Skin of body (tissue), 2 donors: ENCODE data around the gene OR8K5. TPM values are rescaled to one million over a fixed set of nuclear protein-coding genes. Genes with fewer than 3 reads are reported as not detected.
"Not testable (repeated sequence)": the region's sequence is repeated elsewhere in the genome, so short reads cannot be mapped to it uniquely, and the experiment has no call there.

Source experiments
- DNase-seq: peaks from one replicate; lab custom pipeline; 2025; lab: John Stamatoyannopoulos, UW
- total RNA-seq: library from RNA; depleted of rRNA; stranded (reverse); fragments of >200 nt; gene quantifications from one replicate; pipeline ENCODE4 v1.2.3, GENCODE V29; 2014

Gene OR8K5, protein sequence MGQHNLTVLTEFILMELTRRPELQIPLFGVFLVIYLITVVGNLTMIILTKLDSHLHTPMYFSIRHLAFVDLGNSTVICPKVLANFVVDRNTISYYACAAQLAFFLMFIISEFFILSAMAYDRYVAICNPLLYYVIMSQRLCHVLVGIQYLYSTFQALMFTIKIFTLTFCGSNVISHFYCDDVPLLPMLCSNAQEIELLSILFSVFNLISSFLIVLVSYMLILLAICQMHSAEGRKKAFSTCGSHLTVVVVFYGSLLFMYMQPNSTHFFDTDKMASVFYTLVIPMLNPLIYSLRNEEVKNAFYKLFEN
- not detected for total RNA-seq

DNA sequence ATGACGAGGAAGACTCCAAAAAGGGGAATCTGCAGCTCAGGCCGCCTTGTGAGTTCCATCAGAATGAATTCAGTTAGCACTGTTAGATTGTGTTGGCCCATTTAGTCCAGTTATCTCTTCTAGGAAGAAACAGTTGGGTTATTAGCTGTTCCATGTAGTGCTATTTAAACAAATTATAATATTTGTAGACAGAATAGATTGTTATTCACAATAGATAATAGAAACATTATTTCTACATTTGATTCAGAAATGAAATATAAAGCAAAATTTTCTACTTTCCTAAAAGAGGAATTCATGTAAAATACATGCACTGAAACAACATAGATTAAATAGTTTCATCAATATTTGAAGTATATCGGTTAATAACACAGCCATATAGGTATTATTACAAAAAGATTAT is at the start of gene OR8K5:
Gene OR8K5, minus strand, starts transcription at position 101 of the 400 bp plus-strand sequence. Its CDS starts 0 bp downstream, at position 101.
- no peak for DNase-seq

DNA sequence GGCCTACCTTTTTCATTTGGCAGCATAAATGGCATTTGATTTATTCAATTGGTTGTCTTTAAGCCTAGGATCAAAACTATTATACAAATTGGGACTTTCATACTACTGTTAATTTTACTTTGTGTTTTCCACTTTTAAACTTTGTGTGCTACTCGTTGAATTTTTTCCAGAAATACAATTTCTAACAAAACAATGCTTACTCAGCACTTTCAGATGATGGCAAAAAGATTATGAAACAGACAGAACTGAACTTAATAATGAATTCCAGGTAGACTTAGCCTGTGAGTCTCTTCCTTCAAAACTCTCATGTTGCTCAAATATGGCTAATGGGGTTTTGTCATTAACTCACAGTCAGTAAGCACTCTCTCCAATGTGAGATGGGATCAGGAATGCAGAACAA is 47.7 kb upstream of the OR8K5 start:
- DNase-seq, result no peak

DNA sequence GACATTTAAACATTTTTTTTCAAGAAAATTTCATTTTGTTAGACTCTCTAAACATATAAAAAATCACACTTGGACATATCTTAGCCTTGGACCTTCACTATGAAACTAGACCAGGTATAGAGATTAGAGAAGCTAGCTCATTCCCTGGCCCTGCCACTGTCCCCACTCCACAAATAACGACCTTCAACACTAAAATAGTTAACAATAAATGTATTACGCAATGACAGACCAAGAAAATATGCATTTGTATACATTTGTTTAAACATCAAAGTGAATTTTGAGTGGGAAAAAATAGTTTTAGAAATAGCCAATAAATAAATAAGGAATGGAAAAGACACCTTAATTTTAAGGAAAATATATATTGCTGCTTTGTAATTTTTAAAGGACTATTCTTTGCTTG is 37.2 kb upstream of the OR8K5 start:
- DNase-seq, result no peak

DNA sequence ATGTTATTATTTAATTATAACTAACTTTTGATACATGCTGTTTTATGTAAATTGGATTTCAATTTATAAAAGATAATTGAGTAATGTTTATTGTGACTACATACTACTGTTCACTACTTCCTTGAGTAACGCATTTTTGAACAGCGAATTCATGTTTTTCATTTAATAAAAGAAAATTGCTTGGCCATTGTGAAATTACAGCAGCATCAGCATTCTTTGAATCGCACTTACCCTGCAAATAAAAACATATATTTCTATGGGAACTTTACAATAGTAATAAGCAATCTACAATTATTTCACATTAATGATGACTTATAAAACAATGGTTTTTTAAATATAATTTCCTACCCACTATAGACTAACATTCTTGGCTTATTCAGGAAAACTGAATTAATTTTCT is 36.6 kb upstream of the OR8K5 start:
- DNase-seq, result no peak

DNA sequence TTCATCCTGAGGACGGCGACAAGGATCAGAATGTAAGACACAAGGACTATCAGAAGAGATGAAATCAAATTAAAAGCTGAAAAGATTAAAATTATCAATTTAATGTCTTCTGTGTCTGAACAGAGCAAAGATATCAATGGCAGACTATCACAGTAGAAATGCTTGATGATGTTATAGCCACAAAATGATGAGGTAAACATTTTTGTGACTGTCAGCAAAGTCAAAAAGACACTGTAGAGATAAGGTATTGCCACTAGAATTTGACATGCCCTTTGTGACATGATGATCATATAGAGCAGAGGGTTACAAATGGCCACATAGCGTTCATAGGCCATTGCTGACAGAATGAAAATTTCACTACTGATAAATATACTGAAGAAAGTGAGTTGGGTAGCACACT is 28.5 kb upstream of the OR8K5 start:
- no peak for DNase-seq

DNA sequence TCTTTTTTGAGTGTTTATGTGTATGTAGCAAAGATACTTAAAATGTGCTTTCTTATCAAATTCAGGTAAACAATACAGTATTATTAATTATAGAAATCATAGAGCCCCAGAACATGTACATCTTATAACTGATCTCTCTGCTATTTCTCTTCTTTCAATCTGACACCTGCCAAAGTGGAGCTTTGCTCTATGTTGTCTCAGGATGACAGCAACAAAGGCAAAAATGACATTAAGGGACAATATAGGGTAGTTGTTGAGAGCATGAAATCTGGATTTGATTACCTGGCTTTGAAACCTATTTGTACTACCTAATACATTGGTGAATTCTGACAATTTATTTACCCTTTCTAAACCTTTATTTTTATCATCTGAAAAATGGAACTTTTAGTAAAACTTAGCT is 23.3 kb upstream of the OR8K5 start:
- DNase-seq, result no peak

DNA sequence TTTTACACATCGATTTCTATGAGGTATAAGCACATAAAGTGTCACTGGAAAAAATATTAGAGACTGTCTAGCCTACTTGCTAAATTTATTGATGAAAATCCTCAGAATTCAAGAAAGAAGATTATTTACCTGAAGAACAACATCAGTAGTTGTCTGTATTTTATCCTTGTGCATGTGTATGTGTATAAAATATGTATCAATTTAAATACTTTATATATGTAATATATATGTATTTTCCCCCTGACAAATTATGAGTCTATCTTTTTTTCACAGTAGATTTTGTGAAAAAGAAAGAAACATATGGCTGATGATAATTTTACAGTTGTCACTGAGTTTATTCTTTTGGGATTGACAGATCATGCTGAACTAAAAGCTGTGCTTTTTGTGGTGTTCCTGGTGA is 16.2 kb upstream of the OR8K5 start, which contains the start of gene OR5J2:
Gene OR5J2, plus strand, starts transcription at position 301 of the 400 bp plus-strand sequence. Its CDS starts 0 bp downstream, at position 301.
- no peak for DNase-seq

DNA sequence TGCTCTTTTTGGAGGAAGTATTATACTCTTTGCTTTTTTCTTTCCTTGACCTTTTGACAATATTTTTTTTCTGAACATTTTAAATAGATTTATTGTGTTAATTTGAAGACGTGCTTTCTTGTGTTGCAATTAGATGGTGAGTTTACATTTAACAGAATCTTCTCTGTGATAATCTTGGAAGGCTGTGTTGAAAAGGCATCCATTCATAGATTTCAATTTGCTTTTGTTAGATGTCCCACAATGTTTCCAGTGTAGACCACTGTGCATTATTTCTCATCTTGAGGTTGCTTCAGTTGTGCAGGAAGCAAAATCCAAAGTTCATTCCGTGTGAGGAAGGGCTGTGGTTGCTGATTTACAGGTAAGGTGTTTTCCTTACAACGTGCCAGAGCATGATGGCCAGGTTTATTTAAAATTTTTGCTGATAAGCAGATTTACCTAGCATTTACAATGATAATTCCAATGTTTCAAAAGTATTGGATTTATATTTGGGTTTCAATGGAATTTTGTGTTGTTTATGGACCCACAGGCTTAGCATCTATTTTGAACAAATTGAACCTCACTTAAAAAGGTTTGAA is 12.2 kb upstream of the OR8K5 start:
- no peak for DNase-seq

DNA sequence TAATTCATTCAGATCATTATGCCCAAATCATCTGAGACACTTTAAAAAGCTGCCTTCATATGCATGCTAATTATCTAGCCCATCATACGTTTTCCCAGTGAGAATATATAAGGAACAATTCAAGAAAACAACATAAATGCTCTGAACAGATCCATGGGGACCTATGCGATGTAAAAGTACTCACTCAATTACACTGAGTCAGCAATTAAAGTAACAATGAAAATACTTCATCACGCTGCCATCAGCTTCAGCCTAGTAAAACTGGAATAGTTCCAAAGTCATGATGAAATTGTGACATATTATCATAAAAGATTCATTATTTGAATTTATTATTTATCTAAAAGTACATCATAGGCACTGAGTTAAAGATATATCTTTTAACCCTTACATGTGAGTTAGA is 3.7 kb upstream of the OR8K5 start:
- no peak for DNase-seq

DNA sequence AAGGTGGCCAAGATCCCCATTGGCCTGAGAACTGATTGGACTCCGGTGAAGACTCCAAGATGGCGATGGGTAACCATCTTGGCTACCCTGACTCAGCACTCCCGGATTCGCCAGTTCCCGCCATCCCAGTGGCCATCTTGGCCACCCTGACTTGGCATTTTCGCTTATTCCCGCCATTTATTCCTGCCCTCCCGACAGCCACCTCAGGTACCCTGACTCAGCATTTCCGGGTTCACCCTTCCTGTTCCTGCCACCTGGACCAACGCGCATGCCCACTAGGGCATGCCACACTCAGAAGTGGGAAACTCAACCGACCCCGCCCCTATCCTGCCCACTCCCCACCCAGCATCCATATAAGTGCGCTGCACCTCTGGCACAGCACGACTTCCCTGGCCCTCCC is 7.8 kb downstream of the OR8K5 start:
- no peak for DNase-seq

DNA sequence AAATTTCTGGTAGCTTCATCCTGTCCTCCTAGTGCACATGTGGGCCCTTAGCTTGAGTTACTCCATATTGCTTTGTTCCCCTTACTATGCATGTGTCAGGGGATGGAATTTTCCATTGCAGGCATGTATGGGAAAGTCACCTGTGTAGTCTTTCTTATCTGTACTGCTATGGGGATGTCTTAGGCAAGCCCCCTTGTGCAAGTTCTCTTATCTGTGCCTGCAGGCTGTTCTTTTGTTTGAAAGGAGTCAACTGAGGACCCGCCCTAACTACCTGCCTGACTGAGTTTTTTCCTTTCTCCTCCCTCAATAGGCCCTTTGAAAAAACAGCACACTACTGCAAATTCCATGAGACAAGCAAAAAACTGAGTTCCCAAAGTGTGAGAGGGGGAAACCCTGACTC is 8.7 kb downstream of the OR8K5 start:
- DNase-seq, result no peak

DNA sequence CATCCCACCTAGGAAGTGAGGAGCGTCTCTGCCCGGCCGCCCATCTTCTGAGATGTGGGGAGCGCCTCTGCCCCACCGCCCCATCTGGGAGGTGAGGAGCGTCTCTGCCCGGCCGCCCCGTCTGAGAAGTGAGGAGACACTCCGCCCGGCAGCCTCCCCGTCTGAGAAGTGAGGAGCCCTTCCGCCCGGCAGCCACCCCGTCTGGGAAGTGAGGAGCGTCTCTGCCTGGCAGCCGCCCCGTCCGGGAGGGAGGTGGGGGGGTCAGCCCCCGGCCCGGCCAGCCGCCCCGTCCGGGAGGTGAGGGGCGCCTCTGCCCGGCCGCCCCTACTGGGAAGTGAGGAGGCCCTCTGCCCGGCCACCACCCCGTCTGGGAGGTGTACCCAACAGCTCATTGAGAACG is 16.4 kb downstream of the OR8K5 start:
- DNase-seq, result not testable (repeated sequence)

DNA sequence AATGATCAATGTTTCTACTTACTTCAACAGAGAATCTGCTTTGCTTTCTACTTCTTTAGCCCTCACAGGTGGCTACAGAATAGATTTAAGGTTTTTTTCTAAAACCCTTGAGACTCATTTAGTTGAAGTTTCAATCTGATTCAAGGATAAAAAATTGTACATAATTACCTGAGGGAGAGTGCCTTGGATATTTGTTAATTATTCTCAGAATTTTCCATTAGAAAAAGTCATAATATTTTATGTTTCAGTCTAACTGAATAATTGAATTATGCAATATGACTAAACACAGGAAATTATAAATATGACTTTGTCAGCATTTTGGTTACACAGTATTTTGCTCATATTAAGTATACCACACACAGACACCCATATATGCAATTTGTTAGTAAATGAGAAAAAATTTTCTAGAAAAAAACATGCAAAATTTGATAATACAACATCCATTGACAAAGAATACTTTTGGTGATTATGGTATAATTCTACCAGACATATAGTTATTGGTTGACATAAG is 19.9 kb downstream of the OR8K5 start, which contains the start of gene OR8J3:
Gene OR8J3, minus strand, starts transcription at position 51 of the 511 bp plus-strand sequence. CDS start 2,483 bp downstream, outside the sequence.
- DNase-seq, result no peak

DNA sequence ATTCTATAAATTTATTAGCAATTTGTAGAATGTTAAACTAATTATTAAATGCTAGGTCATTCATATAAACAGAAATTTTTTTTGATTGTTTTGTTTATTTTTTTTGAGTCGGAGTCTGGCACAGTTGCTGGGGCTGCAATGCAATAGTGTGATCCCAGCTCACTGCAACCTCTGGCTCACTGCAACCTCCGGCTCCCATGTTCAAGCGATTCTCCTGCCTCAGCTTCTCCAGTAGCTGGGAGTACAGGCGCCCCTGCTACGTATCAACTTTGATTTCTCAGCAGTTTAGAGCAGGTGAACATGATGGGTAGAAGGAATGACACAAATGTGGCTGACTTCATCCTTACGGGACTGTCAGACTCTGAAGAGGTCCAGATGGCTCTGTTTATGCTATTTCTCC is 38.0 kb downstream of the OR8K5 start, which contains the start of gene OR8H3:
Gene OR8H3, plus strand, starts transcription at position 301 of the 400 bp plus-strand sequence. Its CDS starts 0 bp downstream, at position 301.
- DNase-seq, result no peak

Other genes starting within 250 kb of the OR8K5 start
- not detected for gene OR5W2, start 245.7 kb downstream of the OR8K5 start, total RNA-seq
- gene OR5I1, start 223.9 kb downstream of the OR8K5 start, total RNA-seq, result not detected
- not detected for gene OR10AG1, start 190.4 kb downstream of the OR8K5 start, total RNA-seq
- gene OR5F1, start 165.7 kb downstream of the OR8K5 start, total RNA-seq, result not detected
- gene OR5AS1, start 132.7 kb downstream of the OR8K5 start, total RNA-seq, result not detected
- not detected for gene OR8I2, start 67.0 kb downstream of the OR8K5 start, total RNA-seq
- not detected for gene OR8H2, start 56.6 kb downstream of the OR8K5 start, total RNA-seq
- gene OR8H3, start 37.9 kb downstream of the OR8K5 start, total RNA-seq, result not detected
- gene OR8J3, start 20.1 kb downstream of the OR8K5 start, total RNA-seq, result not detected
- gene OR5J2, start 16.3 kb upstream of the OR8K5 start, total RNA-seq, result not detected
- gene OR5T2, start 73.9 kb upstream of the OR8K5 start, total RNA-seq, result not detected
- gene OR5T3, start 91.9 kb upstream of the OR8K5 start, total RNA-seq, result not detected
- gene OR5T1, start 113.8 kb upstream of the OR8K5 start, total RNA-seq, result not detected
- not detected for gene OR8H1, start 131.9 kb upstream of the OR8K5 start, total RNA-seq
- not detected for gene OR8K3, start 154.8 kb upstream of the OR8K5 start, total RNA-seq
- not detected for gene OR8K1, start 185.7 kb upstream of the OR8K5 start, total RNA-seq
- gene OR8J1, start 194.0 kb upstream of the OR8K5 start, total RNA-seq, result not detected
- gene OR8U1, start 215.3 kb upstream of the OR8K5 start, total RNA-seq, result not detected